H1 (cell line): ENCODE data around the gene CCNL2. TPM values are rescaled to one million over a fixed set of nuclear protein-coding genes. Genes with fewer than 3 reads are reported as not detected.

Source experiments
- CTCF ChIA-PET: fragments of 300-600 bp; sonication (Branson Sonifier 250); formaldehyde crosslinking; loops from one replicate; lab custom pipeline; 2021; ENCODE audit not compliant: partially characterized antibody; lab: Charles Lee
- POLR2A ChIA-PET: fragments of 300-600 bp; sonication (Branson Sonifier 250); formaldehyde crosslinking; loops from one replicate; lab custom pipeline; 2021; ENCODE audit warnings: inconsistent platforms; ENCODE audit not compliant: partially characterized antibody; lab: Charles Lee
- DNase-seq, 2 experiments: peaks; one replicate each; pipeline versions ENCODE4 v3.0.0 to v3.0.0-alpha.2; 2010 to 2022; ENCODE audit warnings: low spot score in 2 of 2, low read depth in 1 of 2, mixed read lengths in 1 of 2
- FAIRE-seq: peaks from 2 replicates; lab custom pipeline; 2011; peaks lifted over from hg19 to GRCh38; lab: Jason Lieb, UNC
- H2AFZ ChIP-seq: 2 replicates; pipeline ENCODE4 v1.8.1; 2012; ENCODE audit warnings: low read length, inconsistent platforms
- H2AK5ac ChIP-seq: 2 replicates; pipeline ENCODE4 v1.6.1; 2013; ENCODE audit warnings: low read depth, low read length
- H2BK120ac ChIP-seq: replicated peaks from 2 replicates; pipeline ENCODE3; 2013; ENCODE audit warnings: low read depth, low read length, inconsistent platforms
- H2BK12ac ChIP-seq: 2 replicates; pipeline ENCODE4 v1.6.1; 2013; ENCODE audit warnings: low read depth, low read length
- H2BK15ac ChIP-seq: 2 replicates; pipeline ENCODE4 v1.6.1; 2013; ENCODE audit warnings: low read length
- H2BK20ac ChIP-seq: 2 replicates; pipeline ENCODE4 v1.6.1; 2013; ENCODE audit warnings: low read length
- H2BK5ac ChIP-seq: 2 replicates; pipeline ENCODE4 v1.6.1; 2013; ENCODE audit warnings: low read depth, low read length
- H3K14ac ChIP-seq: 2 replicates; pipeline ENCODE4 v1.6.1; 2013; ENCODE audit warnings: inconsistent platforms; ENCODE audit not compliant: insufficient read length
- H3K18ac ChIP-seq: 2 replicates; pipeline ENCODE4 v1.6.1; 2013; ENCODE audit warnings: low read length; ENCODE audit errors: extremely low read depth
- H3K23ac ChIP-seq: 2 replicates; pipeline ENCODE4 v1.6.1; 2013; ENCODE audit warnings: inconsistent platforms; ENCODE audit not compliant: insufficient read length
- H3K23me2 ChIP-seq: 2 replicates; pipeline ENCODE4 v1.6.1; 2013; ENCODE audit warnings: low read depth, low read length
- H3K27ac ChIP-seq: 2 replicates; pipeline ENCODE4 v1.6.1; 2011; ENCODE audit warnings: low read depth, low read length, inconsistent platforms
- H3K27me3 ChIP-seq, 4 experiments: replicated peaks in 1 of 4; 1 replicate in 1 of 4; 2 replicates in 3 of 4; pipeline versions ENCODE4 v1.6.1 to v1.8.1; 2011 to 2013; ENCODE audit warnings: low read length in 3 of 4, mild to moderate bottlenecking in 3 of 4, inconsistent platforms in 2 of 4, mixed read lengths in 2 of 4, moderate library complexity in 1 of 4; ENCODE audit not compliant: control insufficient read depth in 3 of 4, insufficient read depth in 3 of 4; ENCODE audit errors: extremely low read depth in 1 of 4
- H3K36me3 ChIP-seq, 4 experiments: 2 replicates each; pipeline versions ENCODE4 v1.6.1 to v1.8.1; 2011 to 2013; ENCODE audit warnings: mild to moderate bottlenecking in 4 of 4, low read length in 3 of 4, moderate library complexity in 2 of 4, control low read depth in 1 of 4, inconsistent platforms in 1 of 4; ENCODE audit not compliant: insufficient read depth in 4 of 4, control insufficient read depth in 2 of 4
- H3K4ac ChIP-seq: replicated peaks from 2 replicates; pipeline ENCODE3; 2013; ENCODE audit warnings: low read length, low read depth, mixed read lengths, inconsistent platforms; ENCODE audit not compliant: insufficient read length
- H3K4me1 ChIP-seq, 4 experiments: replicated peaks in 1 of 4; 1 replicate in 1 of 4; 2 replicates in 3 of 4; pipeline versions ENCODE4 v1.6.1 to v1.8.1; 2011 to 2013; ENCODE audit warnings: low read length in 3 of 4, inconsistent platforms in 2 of 4, mixed read lengths in 1 of 4; ENCODE audit not compliant: insufficient read depth in 4 of 4, control insufficient read depth in 3 of 4
- H3K4me2 ChIP-seq, 2 experiments: 2 replicates each; pipeline versions ENCODE4 v1.6.1 to v1.8.1; 2011 to 2013; ENCODE audit warnings: low read depth in 2 of 2, low read length in 2 of 2, control low read depth in 1 of 2, inconsistent platforms in 1 of 2, mild to moderate bottlenecking in 1 of 2; ENCODE audit not compliant: insufficient read depth in 1 of 2
- H3K4me3 ChIP-seq, 4 experiments: fragments of 200-600, 300-600 bp in 1 of 4; sonication (generic), shearing (Covaris generic), sonication (Bioruptor Twin) in 1 of 4; 2 replicates each; pipeline versions ENCODE4 v1.5.1 to v1.8.1; 2011 to 2016; ENCODE audit warnings: low read length in 4 of 4, low read depth in 3 of 4, control low read depth in 2 of 4, inconsistent platforms in 2 of 4, mild to moderate bottlenecking in 2 of 4, mixed read lengths in 1 of 4, moderate library complexity in 1 of 4; ENCODE audit not compliant: insufficient read depth in 2 of 4; ENCODE audit errors: extremely low read depth in 1 of 4
- H3K56ac ChIP-seq: replicated peaks from 2 replicates; pipeline ENCODE3; 2013; ENCODE audit warnings: low read depth, mild to moderate bottlenecking, mixed read lengths, low read length, inconsistent platforms; ENCODE audit not compliant: insufficient read length
- H3K79me1 ChIP-seq: 2 replicates; pipeline ENCODE4 v1.6.1; 2013; ENCODE audit warnings: low read depth, low read length, control low read depth
- H3K79me2 ChIP-seq, 2 experiments: 2 replicates each; pipeline versions ENCODE4 v1.6.1 to v1.8.1; 2012 to 2013; ENCODE audit warnings: low read length in 2 of 2, mild to moderate bottlenecking in 2 of 2, inconsistent platforms in 1 of 2; ENCODE audit not compliant: insufficient read depth in 2 of 2, control insufficient read depth in 1 of 2
- H3K9ac ChIP-seq, 4 experiments: replicated peaks in 1 of 4; 1 replicate in 1 of 4; 2 replicates in 3 of 4; pipeline versions ENCODE4 v1.6.1 to v1.8.1; 2011 to 2013; ENCODE audit warnings: low read depth in 3 of 4, low read length in 3 of 4, control low read depth in 2 of 4, mild to moderate bottlenecking in 2 of 4, moderate library complexity in 2 of 4, inconsistent platforms in 1 of 4; ENCODE audit errors: extremely low read depth in 1 of 4
- H3K9me3 ChIP-seq, 2 experiments: 2 replicates each; pipeline versions ENCODE4 v1.6.1 to v1.8.1; 2012 to 2013; ENCODE audit warnings: mild to moderate bottlenecking in 2 of 2, moderate library complexity in 2 of 2, control low read depth in 1 of 2, inconsistent platforms in 1 of 2, low read depth in 1 of 2, low read length in 1 of 2, mixed read lengths in 1 of 2; ENCODE audit not compliant: insufficient read depth in 2 of 2
- H4K20me1 ChIP-seq, 2 experiments: replicated peaks in 1 of 2; 2 replicates each; pipeline versions ENCODE3 to v1.8.1; 2011 to 2013; ENCODE audit warnings: inconsistent platforms in 2 of 2, low read length in 2 of 2, mild to moderate bottlenecking in 1 of 2; ENCODE audit not compliant: insufficient read depth in 2 of 2, control insufficient read depth in 1 of 2
- H4K5ac ChIP-seq: 2 replicates; pipeline ENCODE4 v1.6.1; 2013; ENCODE audit warnings: low read length, low read depth, mixed read lengths, inconsistent platforms; ENCODE audit not compliant: insufficient read length
- H4K8ac ChIP-seq: 2 replicates; pipeline ENCODE4 v1.8.0; 2013; ENCODE audit warnings: mild to moderate bottlenecking, moderate library complexity, low read length, inconsistent platforms; ENCODE audit not compliant: insufficient read depth; ENCODE audit errors: extremely low read depth
- H4K91ac ChIP-seq: replicated peaks from 2 replicates; pipeline ENCODE3; 2013; ENCODE audit warnings: low read length, mixed read lengths, inconsistent platforms; ENCODE audit not compliant: insufficient read length
- ASH2L ChIP-seq: fragments of 200-600, 300-600 bp; sonication (generic); IDR thresholded peaks from one replicate; pipeline ENCODE4 v1.7.1; 2017; ENCODE audit warnings: low read length
- HDAC2 ChIP-seq, 2 experiments: fragments of 300-600 bp in 1 of 2; sonication (generic) in 1 of 2; IDR thresholded peaks; 2 replicates each; pipeline ENCODE4 v1.6.1; 2011 to 2012; ENCODE audit warnings: low read depth in 2 of 2, low read length in 2 of 2, mild to moderate bottlenecking in 2 of 2, moderate library complexity in 2 of 2, borderline replicate concordance in 1 of 2, inconsistent platforms in 1 of 2
- RBBP5 ChIP-seq: IDR thresholded peaks from 2 replicates; pipeline ENCODE4 v1.7.1; 2012; ENCODE audit warnings: low read depth, mild to moderate bottlenecking, inconsistent platforms, low read length, moderate library complexity, borderline replicate concordance
- SIN3A ChIP-seq, 2 experiments: IDR thresholded peaks in 1 of 2; conservative IDR thresholded peaks in 1 of 2; 2 replicates each; pipeline ENCODE4 v1.6.1; 2011 to 2012; ENCODE audit warnings: low read length in 2 of 2, improper control_type of control experiment in 1 of 2, low read depth in 1 of 2, mild to moderate bottlenecking in 1 of 2
- WGBS, 2 experiments: shearing (Covaris generic) in 1 of 2; methylation state at CpG; one replicate each; pipeline versions ENCODE4 v1.1.6 to v1.1.7; 2013 to 2015; ENCODE audit warnings: low lambda C conversion rate in 2 of 2, mixed read lengths in 2 of 2, inconsistent platforms in 1 of 2, low coverage in 1 of 2, missing lambda C conversion rate in 1 of 2; ENCODE audit not compliant: insufficient replicate concordance in 2 of 2, insufficient coverage in 1 of 2, insufficient read length in 1 of 2; ENCODE audit errors: extremely low coverage in 1 of 2, missing lambda C conversion rate in 1 of 2; 5-methylcytosine and 5-hydroxymethylcytosine counted together
- polyA plus RNA-seq, 7 experiments: library from polyadenylated mRNA; depleted of rRNA in 3 of 7; stranded (reverse) in 5 of 7; unstranded in 2 of 7; fragments of >200 nt in 5 of 7; fragments of 200-250 nt in 2 of 7; gene quantifications; 1 replicate in 5 of 7; 2 replicates in 1 of 7; 4 replicates in 1 of 7; pipeline versions ENCODE4 v1.2.1 to v1.2.3, GENCODE V29; 2011 to 2013; ENCODE audit warnings: missing spikeins in 2 of 7, mixed read lengths in 2 of 7
- total RNA-seq: library from RNA; stranded (reverse); fragmentation: NEBNext Ultra II Directional; extraction: Animal tissue kit (Norgen Biotek cat#: 25700); gene quantifications from 2 replicates; pipeline ENCODE4 v1.2.1, GENCODE V29; 2021

Gene CCNL2
- total and polyA plus RNA-seq, 2 of the 8 experiments (the other 6 are each of a cell fraction or from before 2014, with no cell fraction given) = 79.8 to 120 TPM

DNA sequence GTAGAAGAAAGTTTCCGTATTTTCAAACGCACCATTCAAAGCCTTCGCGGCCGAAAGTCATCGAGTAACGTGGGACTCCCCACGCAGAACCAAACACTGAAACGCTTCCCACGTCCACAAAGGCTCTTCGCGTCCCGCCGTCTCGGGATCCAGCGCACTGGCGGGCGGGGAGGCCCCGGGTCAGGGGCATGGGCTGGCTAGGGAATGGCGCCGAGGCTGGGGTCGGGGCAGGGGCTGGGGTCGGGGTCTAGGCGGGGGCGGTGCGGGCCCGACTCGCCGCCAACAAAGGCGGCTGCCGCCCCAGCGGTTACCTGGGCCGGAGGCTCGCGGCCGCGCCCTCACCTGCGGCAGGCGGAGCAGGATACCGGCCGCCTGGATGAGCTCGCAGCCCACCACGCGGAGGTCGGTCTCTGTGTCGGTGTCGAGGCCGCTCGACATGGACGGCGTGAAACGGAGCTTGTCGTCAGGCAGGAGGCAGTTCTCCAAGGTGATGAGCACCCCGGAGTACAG lies 403 bp downstream of the CCNL2 start:
- H2BK12ac ChIP-seq = no peak overlapping the region

More for the DNA sequence above, 403 bp downstream of the CCNL2 start:
- FAIRE-seq = no peak
- Histone ChIP-seq H4K8ac (peak overlapping the region; percentile 96; the same call in 1 of the 2 replicates), H3K4me3 (peak overlapping the region; percentile 93 to 95 (median 94)), H2AK5ac (0 out of 2 replicates have a peak overlapping the region, but pooled peaks have one; percentile 10), H2AFZ (no peak overlapping the region), H3K56ac (peak overlapping the region; percentile 50), H2BK5ac (peak overlapping the region; percentile 87), H3K14ac (no peak overlapping the region)
- CTCF ChIA-PET = interaction anchor here (0.7 to 3.1 kb wide), 10 partner anchors 10 to 94 kb away, joined by 3 to 19 read pairs (median 4); partner anchors contain the start of gene AURKAIP1
- TF ChIP-seq RBBP5 (no peak), ASH2L (peak; percentile 42), HDAC2 (IDR thresholded peaks at IDR 0.05; ENCODE audit: borderline replicate concordance in 1 of 2, low read depth in 2 of 2, low read length in 2 of 2) (0 out of 4 replicates have a peak, but pooled peaks of 1 of the 2 experiments have one; percentile 8), SIN3A (conservative IDR thresholded peaks at IDR 0.05 in 1 of 2, IDR thresholded peaks at IDR 0.05 in 1 of 2; ENCODE audit: low read depth in 1 of 2, low read length in 2 of 2) (0 out of 4 replicates have a peak, but pooled peaks of 1 of the 2 experiments have one; percentile 26)
- TF ChIP-seq, all 59 proteins: peak for 3
- no peak overlapping the region for H3K4ac ChIP-seq
- peaks cover 17% of the 10 kb centered on the region for H3K23me2 ChIP-seq
- peaks cover 10 to 21% of the 10 kb centered on the region in 2 experiments for H4K20me1 ChIP-seq
- POLR2A ChIA-PET = interaction anchor here (0.6 to 33.4 kb wide), 21 partner anchors 2 to 145 kb away, joined by 3 to 719 read pairs (median 4); partner anchors contain the start of genes ANKRD65, AURKAIP1, CCNL2 and MRPL20
- no peak overlapping the region; the same call in 1 of the 2 replicates for H2BK15ac ChIP-seq
- peak overlapping the region; percentile 87 to 97 (median 96) for H3K9ac ChIP-seq
- peaks cover 0 to 18% (median 13%) of the 10 kb centered on the region in 4 experiments; a peak in 6 of 7 replicates for H3K4me1 ChIP-seq
- H3K27me3 ChIP-seq = no peaks in the 10 kb centered on the region
- H4K5ac ChIP-seq = peak overlapping the region; percentile 40
- no peak overlapping the region for H2BK120ac ChIP-seq
- H2BK20ac ChIP-seq = no peak overlapping the region
- H3K27ac ChIP-seq = peak overlapping the region; percentile 89
- H3K23ac ChIP-seq = no peak overlapping the region
- DNase-seq = no peak
- no peak overlapping the region; the same call in 1 of the 2 replicates for H3K18ac ChIP-seq
- H3K36me3 ChIP-seq = peaks cover 31 to 65% (median 45%) of the 10 kb centered on the region in 4 experiments
- 1% methylated on average over 26 of the region's 54 CpGs; no CpG with 5 or more reads in 1 of the 2 experiments for WGBS, 2 experiments
- H3K9me3 ChIP-seq = no peaks in the 10 kb centered on the region
- H4K91ac ChIP-seq = peak overlapping the region; percentile 95
- H3K79me2 ChIP-seq = peaks cover 6 to 49% of the 10 kb centered on the region in 2 experiments; a peak in 3 of 4 replicates
- H3K4me2 ChIP-seq = peak overlapping the region; percentile 81 to 89
- H3K79me1 ChIP-seq = peaks cover 15% of the 10 kb centered on the region
